Activated CD4-positive, alpha-beta T cell treated with anti-CD3 and anti-CD28 coated beads, Interleukin-2, amount 10 ng/mL, durations not matched to agents 24 days and 14 days (primary cell): ENCODE results near the gene PNKD. TPM values are rescaled to one million over a fixed set of nuclear protein-coding genes. Genes with fewer than 3 reads are reported as not detected.

Experiments
- DNase-seq: peaks from one replicate; pipeline ENCODE4 v3.0.0; 2022
- H3K27ac Mint-ChIP-seq: one replicate; pipeline ENCODE4 v1.8.0; 2022; ENCODE audit warnings: mild to moderate bottlenecking, mixed read lengths
- H3K27me3 Mint-ChIP-seq: one replicate; pipeline ENCODE4 v1.8.0; 2022; ENCODE audit warnings: mixed read lengths
- H3K36me3 Mint-ChIP-seq: one replicate; pipeline ENCODE4 v1.8.0; 2022; ENCODE audit warnings: low read depth, mild to moderate bottlenecking, mixed read lengths
- H3K4me1 Mint-ChIP-seq: one replicate; pipeline ENCODE4 v1.8.0; 2021; ENCODE audit warnings: mixed read lengths
- H3K4me3 Mint-ChIP-seq: one replicate; pipeline ENCODE4 v1.8.0; 2022; ENCODE audit warnings: mild to moderate bottlenecking, moderate library complexity, mixed read lengths
- H3K9me3 Mint-ChIP-seq: one replicate; pipeline ENCODE4 v1.8.0; 2021; ENCODE audit warnings: mixed read lengths
- intact Hi-C: fragments of 100-400 bp; cut with micrococcal nuclease; formaldehyde crosslinking; loops from one replicate; pipeline ENCODE4 v1.15.1; 2023
- total RNA-seq: library from RNA; stranded (reverse); gene quantifications from 2 replicates; pipeline ENCODE4 v1.2.3, GENCODE V29; 2022

Gene PNKD
- total RNA-seq, 1 donor from 2014 or later, result 21.5 TPM

- intact Hi-C loops, result loop anchor here (2.0 to 5.0 kb wide), 2 partner anchors 29 to 77 kb away; partner anchors contain the start of genes CTDSP1 and TMBIM1
- Mint-ChIP-seq H3K27me3 (peaks cover 27% of the 10 kb centered on the region), H3K36me3 (no peaks in the 10 kb centered on the region), H3K9me3 (no peaks in the 10 kb centered on the region), H3K4me3 (peak overlapping the region; percentile 30), H3K4me1 (peaks cover 4% of the 10 kb centered on the region), H3K27ac (no peak overlapping the region)
- DNase-seq, result no peak
Observed at GRCh38 chr2:218369330-218369729, 99.0 kb downstream of the PNKD start.

GRCh38 chr2:218370410-218371063, 100.2 kb downstream of the PNKD start:
- Mint-ChIP-seq H3K9me3 (no peaks in the 10 kb centered on the region), H3K4me3 (no peak overlapping the region), H3K4me1 (peaks cover 4% of the 10 kb centered on the region), H3K27ac (no peak overlapping the region), H3K27me3 (peaks cover 23% of the 10 kb centered on the region), H3K36me3 (no peaks in the 10 kb centered on the region)
- intact Hi-C loops, result no loop called here
- no peak for DNase-seq

- Mint-ChIP-seq H3K9me3 (no peaks in the 10 kb centered on the region), H3K36me3 (no peaks in the 10 kb centered on the region), H3K4me1 (peaks cover 4% of the 10 kb centered on the region), H3K27me3 (peaks cover 21% of the 10 kb centered on the region), H3K27ac (no peak overlapping the region), H3K4me3 (no peak overlapping the region)
- intact Hi-C loops, result no loop called here
- DNase-seq, result no peak
Observed at GRCh38 chr2:218371983-218372350, 101.6 kb downstream of the PNKD start.

GRCh38 chr2:218374795-218375194, 104.5 kb downstream of the PNKD start:
- intact Hi-C loops, result no loop called here
- H3K4me3 Mint-ChIP-seq, result no peak overlapping the region
- H3K9me3 Mint-ChIP-seq, result no peaks in the 10 kb centered on the region
- H3K27ac Mint-ChIP-seq, result no peak overlapping the region
- peaks cover 23% of the 10 kb centered on the region for H3K27me3 Mint-ChIP-seq
- H3K36me3 Mint-ChIP-seq, result no peaks in the 10 kb centered on the region
- no peaks in the 10 kb centered on the region for H3K4me1 Mint-ChIP-seq
- no peak for DNase-seq

GRCh38 chr2:218375212-218375611, 104.9 kb downstream of the PNKD start:
- intact Hi-C loops, result no loop called here
- DNase-seq, result no peak
- H3K9me3 Mint-ChIP-seq, result no peaks in the 10 kb centered on the region
- H3K36me3 Mint-ChIP-seq, result no peaks in the 10 kb centered on the region
- H3K27me3 Mint-ChIP-seq, result peaks cover 22% of the 10 kb centered on the region
- H3K4me1 Mint-ChIP-seq, result no peaks in the 10 kb centered on the region
- no peak overlapping the region for H3K27ac Mint-ChIP-seq
- no peak overlapping the region for H3K4me3 Mint-ChIP-seq

- H3K4me3 Mint-ChIP-seq, result no peak overlapping the region
- no peaks in the 10 kb centered on the region for H3K9me3 Mint-ChIP-seq
- H3K27me3 Mint-ChIP-seq, result peaks cover 19% of the 10 kb centered on the region
- no peak for DNase-seq
- no peaks in the 10 kb centered on the region for H3K36me3 Mint-ChIP-seq
- no peaks in the 10 kb centered on the region for H3K4me1 Mint-ChIP-seq
- intact Hi-C loops, result no loop called here
- no peak overlapping the region for H3K27ac Mint-ChIP-seq
Observed at GRCh38 chr2:218378053-218378452, 107.7 kb downstream of the PNKD start.

GRCh38 chr2:218381916-218382366, 111.6 kb downstream of the PNKD start, which contains the start of gene SLC11A1:
SLC11A1 (plus strand) TSS chr2:218382273; CDS start chr2:218382369, 96 bp downstream.
- Mint-ChIP-seq H3K9me3 (no peaks in the 10 kb centered on the region), H3K36me3 (no peaks in the 10 kb centered on the region), H3K4me3 (no peak within 1 kb of the TSS), H3K27ac (no peak within 1 kb of the TSS), H3K4me1 (no peaks in the 10 kb centered on the region), H3K27me3 (peaks cover 23% of the 10 kb centered on the region)
- no peak for DNase-seq
- intact Hi-C loops, result no loop called here

GRCh38 chr2:218382785-218383184, 112.5 kb downstream of the PNKD start:
- no peak overlapping the region for H3K27ac Mint-ChIP-seq
- intact Hi-C loops, result no loop called here
- peaks cover 4% of the 10 kb centered on the region for H3K4me1 Mint-ChIP-seq
- H3K36me3 Mint-ChIP-seq, result no peaks in the 10 kb centered on the region
- DNase-seq, result no peak
- H3K4me3 Mint-ChIP-seq, result no peak overlapping the region
- H3K27me3 Mint-ChIP-seq, result peaks cover 27% of the 10 kb centered on the region
- no peaks in the 10 kb centered on the region for H3K9me3 Mint-ChIP-seq

GRCh38 chr2:218383892-218384519, 113.7 kb downstream of the PNKD start:
- Mint-ChIP-seq H3K36me3 (no peaks in the 10 kb centered on the region), H3K9me3 (no peaks in the 10 kb centered on the region), H3K27ac (no peak overlapping the region), H3K4me3 (no peak overlapping the region), H3K4me1 (peaks cover 4% of the 10 kb centered on the region), H3K27me3 (peaks cover 18% of the 10 kb centered on the region)
- DNase-seq, result no peak
- intact Hi-C loops, result no loop called here

- Mint-ChIP-seq H3K36me3 (no peaks in the 10 kb centered on the region), H3K9me3 (no peaks in the 10 kb centered on the region), H3K4me3 (no peak overlapping the region), H3K27ac (no peak overlapping the region), H3K27me3 (peaks cover 15% of the 10 kb centered on the region), H3K4me1 (peaks cover 4% of the 10 kb centered on the region)
- DNase-seq, result no peak
- intact Hi-C loops, result no loop called here
Observed at GRCh38 chr2:218384975-218385374, 114.7 kb downstream of the PNKD start.

- Mint-ChIP-seq H3K4me3 (no peak overlapping the region), H3K9me3 (no peaks in the 10 kb centered on the region), H3K36me3 (no peaks in the 10 kb centered on the region), H3K27ac (no peak overlapping the region), H3K27me3 (peaks cover 11% of the 10 kb centered on the region), H3K4me1 (peaks cover 4% of the 10 kb centered on the region)
- intact Hi-C loops, result no loop called here
- no peak for DNase-seq
Observed at GRCh38 chr2:218386505-218387368, 116.4 kb downstream of the PNKD start.

- no peaks in the 10 kb centered on the region for H3K36me3 Mint-ChIP-seq
- H3K4me1 Mint-ChIP-seq, result peaks cover 4% of the 10 kb centered on the region
- no peak overlapping the region for H3K4me3 Mint-ChIP-seq
- H3K27me3 Mint-ChIP-seq, result peaks cover 10% of the 10 kb centered on the region
- H3K27ac Mint-ChIP-seq, result no peak overlapping the region
- DNase-seq, result no peak
- intact Hi-C loops, result no loop called here
- no peaks in the 10 kb centered on the region for H3K9me3 Mint-ChIP-seq
Observed at GRCh38 chr2:218387369-218388194, 117.3 kb downstream of the PNKD start.

- Mint-ChIP-seq H3K27me3 (peaks cover 10% of the 10 kb centered on the region), H3K9me3 (no peaks in the 10 kb centered on the region), H3K4me3 (no peak overlapping the region), H3K27ac (no peak overlapping the region), H3K36me3 (no peaks in the 10 kb centered on the region), H3K4me1 (peaks cover 9% of the 10 kb centered on the region)
- DNase-seq, result no peak
- intact Hi-C loops, result no loop called here
Observed at GRCh38 chr2:218389333-218390150, 119.2 kb downstream of the PNKD start.
